ENCODE results near the gene ITIH5.

The ITIH5 gene

GRCh38 chr10:7532723-7533498, 133.9 kb downstream of the ITIH5 start:
- H3K27me3 ChIP-seq (ENCODE audit: insufficient read depth, low read length, poor library complexity, severe bottlenecking) = no peaks in the 10 kb centered on the region
- H3K36me3 ChIP-seq (ENCODE audit: insufficient read depth, low read length) = no peaks in the 10 kb centered on the region
- H3K79me2 ChIP-seq (ENCODE audit: insufficient read depth, low read length) = no peaks in the 10 kb centered on the region
- H4K20me1 ChIP-seq (ENCODE audit: insufficient read depth, low read length, poor library complexity, severe bottlenecking) = no peaks in the 10 kb centered on the region
- TF ChIP-seq CTCF (conservative IDR thresholded peaks at IDR 0.05; ENCODE audit: low read length) (no peak), EZH2phosphoT487 (IDR thresholded peaks at IDR 0.05; ENCODE audit: borderline replicate concordance) (no peak)
- no peaks in the 10 kb centered on the region for H3F3A ChIP-seq (ENCODE audit: low read depth)
- H3K9me3 ChIP-seq (ENCODE audit: insufficient read depth, low read depth, low read length) = no peaks in the 10 kb centered on the region
- H3K4me1 ChIP-seq (ENCODE audit: insufficient read depth, low read length, poor library complexity, severe bottlenecking) = no peaks in the 10 kb centered on the region
- H3K4me3 ChIP-seq (ENCODE audit: low read length, poor library complexity, severe bottlenecking) = no peak overlapping the region
- no peaks in the 10 kb centered on the region for H3K9me2 ChIP-seq (replicated peaks; ENCODE audit: low read depth, low read length)
- H3K9ac ChIP-seq (ENCODE audit: low read depth, low read length, poor library complexity, severe bottlenecking) = no peak overlapping the region
- H2AFZ ChIP-seq (ENCODE audit: low read length) = no peak overlapping the region
- H3K4me2 ChIP-seq (ENCODE audit: low read depth, low read length, poor library complexity, severe bottlenecking) = no peak overlapping the region

GRCh38 chr10:7529638-7530037, 137.1 kb downstream of the ITIH5 start:
- H2AFZ ChIP-seq (ENCODE audit: low read length) = no peak overlapping the region
- H3K9me3 ChIP-seq (ENCODE audit: insufficient read depth, low read depth, low read length) = no peaks in the 10 kb centered on the region
- no peaks in the 10 kb centered on the region for H3F3A ChIP-seq (ENCODE audit: low read depth)
- no peaks in the 10 kb centered on the region for H3K79me2 ChIP-seq (ENCODE audit: insufficient read depth, low read length)
- H3K4me1 ChIP-seq (ENCODE audit: insufficient read depth, low read length, poor library complexity, severe bottlenecking) = no peaks in the 10 kb centered on the region
- TF ChIP-seq EZH2phosphoT487 (IDR thresholded peaks at IDR 0.05; ENCODE audit: borderline replicate concordance) (no peak), CTCF (conservative IDR thresholded peaks at IDR 0.05; ENCODE audit: low read length) (peak; percentile 49)
- no peaks in the 10 kb centered on the region for H3K36me3 ChIP-seq (ENCODE audit: insufficient read depth, low read length)
- no peak overlapping the region for H3K4me2 ChIP-seq (ENCODE audit: low read depth, low read length, poor library complexity, severe bottlenecking)
- no peaks in the 10 kb centered on the region for H3K9me2 ChIP-seq (replicated peaks; ENCODE audit: low read depth, low read length)
- H4K20me1 ChIP-seq (ENCODE audit: insufficient read depth, low read length, poor library complexity, severe bottlenecking) = no peaks in the 10 kb centered on the region
- no peak overlapping the region for H3K9ac ChIP-seq (ENCODE audit: low read depth, low read length, poor library complexity, severe bottlenecking)
- no peaks in the 10 kb centered on the region for H3K27me3 ChIP-seq (ENCODE audit: insufficient read depth, low read length, poor library complexity, severe bottlenecking)
- H3K4me3 ChIP-seq (ENCODE audit: low read length, poor library complexity, severe bottlenecking) = no peak overlapping the region

- no peaks in the 10 kb centered on the region for H3K9me3 ChIP-seq (ENCODE audit: insufficient read depth, low read depth, low read length)
- no peak for TF ChIP-seq CTCF (conservative IDR thresholded peaks at IDR 0.05; ENCODE audit: low read length)
- TF ChIP-seq EZH2phosphoT487 (IDR thresholded peaks at IDR 0.05; ENCODE audit: borderline replicate concordance) = no peak
- no peaks in the 10 kb centered on the region for H3K4me1 ChIP-seq (ENCODE audit: insufficient read depth, low read length, poor library complexity, severe bottlenecking)
- no peaks in the 10 kb centered on the region for H3K9me2 ChIP-seq (replicated peaks; ENCODE audit: low read depth, low read length)
- no peaks in the 10 kb centered on the region for H3K27me3 ChIP-seq (ENCODE audit: insufficient read depth, low read length, poor library complexity, severe bottlenecking)
- no peaks in the 10 kb centered on the region for H4K20me1 ChIP-seq (ENCODE audit: insufficient read depth, low read length, poor library complexity, severe bottlenecking)
- H3K79me2 ChIP-seq (ENCODE audit: insufficient read depth, low read length) = no peaks in the 10 kb centered on the region
- no peak overlapping the region for H3K4me3 ChIP-seq (ENCODE audit: low read length, poor library complexity, severe bottlenecking)
- H3K9ac ChIP-seq (ENCODE audit: low read depth, low read length, poor library complexity, severe bottlenecking) = no peak overlapping the region
- no peak overlapping the region for H2AFZ ChIP-seq (ENCODE audit: low read length)
- H3F3A ChIP-seq (ENCODE audit: low read depth) = no peaks in the 10 kb centered on the region
- H3K4me2 ChIP-seq (ENCODE audit: low read depth, low read length, poor library complexity, severe bottlenecking) = no peak overlapping the region
- H3K36me3 ChIP-seq (ENCODE audit: insufficient read depth, low read length) = no peaks in the 10 kb centered on the region
These were observed 139.3 kb downstream of the ITIH5 start for GRCh38 chr10:7527468-7527867.
